HG03060 (cell line): ENCODE measurements around the gene C4orf50.

Experiments
- ATAC-seq: cut with Tn5 transposase; IDR thresholded peaks from one replicate; pipeline ENCODE4 v1.9.1; 2021; ENCODE audit warnings: low read depth, moderate number of reproducible peaks; ENCODE audit not compliant: unreplicated experiment

Gene C4orf50

GRCh38 chr4:6044276-6044675 is 26.0 kb upstream of the C4orf50 start:
- no peak for ATAC-seq

GRCh38 chr4:6043843-6044242 is 25.6 kb upstream of the C4orf50 start:
- no peak for ATAC-seq

GRCh38 chr4:6043188-6043587 is 25.0 kb upstream of the C4orf50 start:
- ATAC-seq: no peak

GRCh38 chr4:6042293-6043063 is 24.2 kb upstream of the C4orf50 start:
- ATAC-seq: no peak

- no peak for ATAC-seq
Measured at GRCh38 chr4:6041800-6042199, 23.6 kb upstream of the C4orf50 start.

- no peak for ATAC-seq
Measured at GRCh38 chr4:6038711-6039110, 20.5 kb upstream of the C4orf50 start.

- ATAC-seq: no peak
Measured at GRCh38 chr4:6035786-6036185, 17.6 kb upstream of the C4orf50 start.

GRCh38 chr4:6033381-6033780 is 15.2 kb upstream of the C4orf50 start:
- no peak for ATAC-seq

GRCh38 chr4:6032249-6033244 is 14.3 kb upstream of the C4orf50 start:
- no peak for ATAC-seq

GRCh38 chr4:6031846-6032245 is 13.6 kb upstream of the C4orf50 start:
- no peak for ATAC-seq

GRCh38 chr4:6030679-6031078 is 12.4 kb upstream of the C4orf50 start:
- no peak for ATAC-seq

- no peak for ATAC-seq
Measured at GRCh38 chr4:6029254-6029653, 11.0 kb upstream of the C4orf50 start.

GRCh38 chr4:6028168-6028567 is 9.9 kb upstream of the C4orf50 start:
- ATAC-seq: no peak

GRCh38 chr4:6027392-6027791 is 9.2 kb upstream of the C4orf50 start:
- ATAC-seq: no peak

- ATAC-seq: no peak
Measured at GRCh38 chr4:6024313-6024960, 6.2 kb upstream of the C4orf50 start.

- ATAC-seq: no peak
Measured at GRCh38 chr4:6023731-6024130, 5.5 kb upstream of the C4orf50 start.

GRCh38 chr4:6022607-6023288 is 4.5 kb upstream of the C4orf50 start:
- ATAC-seq: no peak

GRCh38 chr4:6021831-6022606 is 3.8 kb upstream of the C4orf50 start:
- no peak for ATAC-seq

GRCh38 chr4:6020613-6021012 is 2.4 kb upstream of the C4orf50 start:
- no peak for ATAC-seq
